Measurements from ENCODE around the gene LTB4R.

Gene LTB4R

GRCh38 chr14:24283796-24284460 lies 27.4 kb upstream of the LTB4R start:
- TF ChIP-seq GATA1 (IDR thresholded peaks at IDR 0.05; ENCODE audit: low read depth, low read length) (no peak), POLR2A (IDR thresholded peaks at IDR 0.05; ENCODE audit: low read length) (no peak)
- no peak for DNase-seq

GRCh38 chr14:24284501-24285035 lies 26.7 kb upstream of the LTB4R start:
- TF ChIP-seq GATA1 (IDR thresholded peaks at IDR 0.05; ENCODE audit: low read depth, low read length) (no peak), POLR2A (IDR thresholded peaks at IDR 0.05; ENCODE audit: low read length) (no peak)
- no peak for DNase-seq

GRCh38 chr14:24285351-24285750 lies 26.0 kb upstream of the LTB4R start:
- no peak for DNase-seq
- no peak for TF ChIP-seq GATA1 (IDR thresholded peaks at IDR 0.05; ENCODE audit: low read depth, low read length)
- TF ChIP-seq POLR2A (IDR thresholded peaks at IDR 0.05; ENCODE audit: low read length), result no peak

GRCh38 chr14:24286996-24287395 lies 24.3 kb upstream of the LTB4R start:
- TF ChIP-seq GATA1 (IDR thresholded peaks at IDR 0.05; ENCODE audit: low read depth, low read length), result no peak
- DNase-seq, result no peak

GRCh38 chr14:24289649-24290280 lies 21.5 kb upstream of the LTB4R start:
- TF ChIP-seq GATA1 (IDR thresholded peaks at IDR 0.05; ENCODE audit: low read depth, low read length) (no peak), POLR2A (IDR thresholded peaks at IDR 0.05; ENCODE audit: low read length) (no peak)
- DNase-seq, result no peak

- TF ChIP-seq POLR2A (IDR thresholded peaks at IDR 0.05; ENCODE audit: low read length) (no peak), GATA1 (IDR thresholded peaks at IDR 0.05; ENCODE audit: low read depth, low read length) (no peak)
- no peak for DNase-seq
These were observed 20.6 kb upstream of the LTB4R start for GRCh38 chr14:24290746-24291145.

GRCh38 chr14:24291446-24292117 lies 19.7 kb upstream of the LTB4R start:
- no peak for DNase-seq
- no peak for TF ChIP-seq GATA1 (IDR thresholded peaks at IDR 0.05; ENCODE audit: low read depth, low read length)

GRCh38 chr14:24292118-24292807 lies 19.0 kb upstream of the LTB4R start:
- no peak for DNase-seq
- TF ChIP-seq GATA1 (IDR thresholded peaks at IDR 0.05; ENCODE audit: low read depth, low read length) (no peak), POLR2A (IDR thresholded peaks at IDR 0.05; ENCODE audit: low read length) (no peak)

- DNase-seq, result no peak
- TF ChIP-seq GATA1 (IDR thresholded peaks at IDR 0.05; ENCODE audit: low read depth, low read length), result no peak
- TF ChIP-seq POLR2A (IDR thresholded peaks at IDR 0.05; ENCODE audit: low read length), result no peak
These were observed 17.8 kb upstream of the LTB4R start for GRCh38 chr14:24293525-24293924.

- TF ChIP-seq POLR2A (IDR thresholded peaks at IDR 0.05; ENCODE audit: low read length), result no peak
- no peak for TF ChIP-seq GATA1 (IDR thresholded peaks at IDR 0.05; ENCODE audit: low read depth, low read length)
- DNase-seq, result peak; percentile 81 to 89
These were observed 14.8 kb upstream of the LTB4R start for GRCh38 chr14:24296341-24297157.

GRCh38 chr14:24297190-24297964 lies 13.9 kb upstream of the LTB4R start:
- DNase-seq, result peak; percentile 45 to 66
- no peak for TF ChIP-seq GATA1 (IDR thresholded peaks at IDR 0.05; ENCODE audit: low read depth, low read length)
- TF ChIP-seq POLR2A (IDR thresholded peaks at IDR 0.05; ENCODE audit: low read length), result no peak

GRCh38 chr14:24298892-24299254 lies 12.4 kb upstream of the LTB4R start:
- TF ChIP-seq POLR2A (IDR thresholded peaks at IDR 0.05; ENCODE audit: low read length) (no peak), GATA1 (IDR thresholded peaks at IDR 0.05; ENCODE audit: low read depth, low read length) (no peak)
- peak; percentile 56 to 61 for DNase-seq
